K562 (cell line): Measurements from ENCODE around the gene CCDC136. TPM values are rescaled to one million over a fixed set of nuclear protein-coding genes. Genes with fewer than 3 reads are reported as not detected.

Experiments
- ATAC-seq: fragments of 200-7000 bp; cut with Tn5 transposase; 3 replicates; pipeline ENCODE4 v1.9.1; 2020; ENCODE audit warnings: moderate library complexity
- Bru-seq: library from RNA; stranded (reverse); fragments of 400-500 nt; gene quantifications from one replicate; lab custom pipeline; 2021; lab: Mats Ljungman, UMichigan
- BruChase-seq, 2 experiments: library from RNA; stranded (reverse); fragments of 400-500 nt; gene quantifications; one replicate each; lab custom pipeline; 2021; lab: Mats Ljungman, UMichigan
- BruUV-seq: library from RNA; stranded (reverse); fragments of 400-500 nt; replicated peaks from 2 replicates; lab custom pipeline; 2021; lab: Mats Ljungman, UMichigan
- CTCF ChIA-PET: fragments of 300-600 bp; formaldehyde crosslinking; extraction: SDS; loops from one replicate; lab custom pipeline; 2021; ENCODE audit warnings: low intra/inter-chr PET ratio; lab: Yijun Ruan, JAX
- POLR2A ChIA-PET: fragments of 300-600, 350-650 bp; sonication (Branson Sonifier 250); formaldehyde crosslinking; extraction: SDS; loops from one replicate; lab custom pipeline; 2021; ENCODE audit warnings: antibody characterized with exemption, inconsistent platforms; lab: Yijun Ruan, JAX
- DNase-seq, 4 experiments: peaks; one replicate each; pipeline versions ENCODE4 v3.0.0 to v3.0.0-alpha.2; 2011 to 2018; ENCODE audit warnings: low spot score in 3 of 4, mixed read lengths in 3 of 4; ENCODE audit errors: extremely low read depth in 1 of 4
- FAIRE-seq: peaks from 2 replicates; lab custom pipeline; 2011; peaks lifted over from hg19 to GRCh38; lab: Jason Lieb, UNC
- H2AFZ ChIP-seq: 2 replicates; pipeline ENCODE4 v1.6.0; 2011; ENCODE audit warnings: low read depth, low read length, control low read depth, inconsistent platforms
- H3K27ac ChIP-seq: fragments of 200-600 bp; 3 replicates; pipeline ENCODE4 v1.8.0; 2011; ENCODE audit warnings: low read depth, mild to moderate bottlenecking, control low read depth, inconsistent platforms, low read length, moderate library complexity, mixed read lengths; ENCODE audit errors: extremely low read depth
- H3K27me3 ChIP-seq, 2 experiments: fragments of 300-600 bp in 1 of 2; 2 replicates in 1 of 2; 3 replicates in 1 of 2; pipeline versions ENCODE4 v1.6.0 to v1.8.0; 2011; ENCODE audit warnings: inconsistent platforms in 2 of 2, low read length in 2 of 2, mild to moderate bottlenecking in 1 of 2, mixed read lengths in 1 of 2, moderate library complexity in 1 of 2; ENCODE audit not compliant: control insufficient read depth in 2 of 2, insufficient read depth in 2 of 2
- H3K36me3 ChIP-seq: fragments of 300-600 bp; 3 replicates; pipeline ENCODE4 v1.8.0; 2011; ENCODE audit warnings: mild to moderate bottlenecking, low read length, inconsistent platforms; ENCODE audit not compliant: control insufficient read depth, insufficient read depth
- H3K4me1 ChIP-seq, 2 experiments: fragments of 200-600 bp in 1 of 2; replicated peaks in 1 of 2; 2 replicates in 1 of 2; 3 replicates in 1 of 2; pipeline versions ENCODE4 v1.5.1 to v1.8.0; 2011; ENCODE audit warnings: inconsistent platforms in 2 of 2, low read length in 2 of 2, mild to moderate bottlenecking in 1 of 2, mixed read lengths in 1 of 2, moderate library complexity in 1 of 2; ENCODE audit not compliant: control insufficient read depth in 2 of 2, insufficient read depth in 2 of 2
- H3K4me2 ChIP-seq: 2 replicates; pipeline ENCODE4 v1.6.1; 2011; ENCODE audit warnings: low read length, control low read depth, inconsistent platforms, mixed read lengths; ENCODE audit not compliant: insufficient read depth
- H3K4me3 ChIP-seq: fragments of 200-600 bp; sonication (generic), shearing (Covaris generic); 2 replicates; pipeline ENCODE4 v1.5.1; 2016; ENCODE audit warnings: control low read depth, inconsistent platforms
- H3K79me2 ChIP-seq: fragments of 200-600 bp; 3 replicates; pipeline ENCODE4 v1.8.0; 2011; ENCODE audit warnings: low read length, inconsistent platforms; ENCODE audit not compliant: control insufficient read depth, insufficient read depth
- H3K9ac ChIP-seq, 2 experiments: 2 replicates each; pipeline versions ENCODE4 v1.6.0 to v1.6.1; 2011; ENCODE audit warnings: low read depth in 2 of 2, low read length in 2 of 2, control low read depth in 1 of 2, inconsistent platforms in 1 of 2, mild to moderate bottlenecking in 1 of 2, mixed read lengths in 1 of 2; ENCODE audit not compliant: insufficient read depth in 1 of 2
- H3K9me1 ChIP-seq: one replicate; pipeline ENCODE4 v1.6.0; 2011; ENCODE audit warnings: inconsistent platforms, mild to moderate bottlenecking, low read length, moderate library complexity; ENCODE audit not compliant: control insufficient read depth, insufficient read depth
- H3K9me3 ChIP-seq: replicated peaks from 2 replicates; pipeline ENCODE4 v1.5.1; 2011; ENCODE audit warnings: low read depth, low read length, inconsistent platforms; ENCODE audit not compliant: control insufficient read depth, insufficient read depth
- H4K20me1 ChIP-seq: replicated peaks from 2 replicates; pipeline ENCODE4 v1.6.1; 2011; ENCODE audit warnings: low read length, inconsistent platforms, mixed read lengths; ENCODE audit not compliant: control insufficient read depth, insufficient read depth
- CEBPG ChIP-seq, 3 experiments: fragments of 200-800 bp in 1 of 3; sonication (Bioruptor generic) in 1 of 3; sonication (generic) in 1 of 3; formaldehyde crosslinking in 1 of 3; IDR thresholded peaks in 2 of 3; conservative IDR thresholded peaks in 1 of 3; 2 replicates each; pipeline versions ENCODE4 v1.6.1 to v1.8.0; 2016 to 2022; ENCODE audit warnings: missing compliant biosample characterization in 2 of 3, missing genetic modification characterization in 2 of 3, mild to moderate bottlenecking in 1 of 3, missing genetic modification reagents in 1 of 3
- DDX20 ChIP-seq: fragments of 450-650 bp; IDR thresholded peaks from 2 replicates; pipeline ENCODE4 v1.6.1; 2016; ENCODE audit warnings: missing genetic modification characterization, low read depth, mild to moderate bottlenecking, missing compliant biosample characterization, moderate library complexity
- GATAD2B ChIP-seq: fragments of 450-650 bp; IDR thresholded peaks from 2 replicates; pipeline ENCODE4 v1.6.1; 2017; ENCODE audit warnings: mild to moderate bottlenecking, borderline replicate concordance
- KLF10 ChIP-seq: fragments of 250-450 bp; sonication (Bioruptor Pico); IDR thresholded peaks from 2 replicates; pipeline ENCODE4 v1.6.1; 2021; ENCODE audit warnings: matching md5 sums
- KLF13 ChIP-seq: fragments of 450-650 bp; IDR thresholded peaks from 2 replicates; pipeline ENCODE4 v1.6.1; 2016; ENCODE audit warnings: missing genetic modification characterization, low read depth, mild to moderate bottlenecking, missing compliant biosample characterization, moderate library complexity, borderline replicate concordance
- RBM15 ChIP-seq: fragments of 200-400 bp; formaldehyde crosslinking; IDR thresholded peaks from 2 replicates; pipeline ENCODE4 v1.6.1; 2018; ENCODE audit warnings: mild to moderate bottlenecking, low read length, moderate library complexity; ENCODE audit not compliant: insufficient read depth
- RFX5 ChIP-seq: IDR thresholded peaks from 2 replicates; pipeline ENCODE4 v1.6.1; 2011; ENCODE audit warnings: low read depth, mild to moderate bottlenecking, improper control_type of control experiment, low read length
- RHOXF2B ChIP-seq: fragments of 250-450 bp; sonication (Bioruptor Pico); conservative IDR thresholded peaks from 2 replicates; pipeline ENCODE4 v1.5.1; 2021
- ZNF140 ChIP-seq: fragments of 250-450 bp; sonication (Bioruptor Pico); IDR thresholded peaks from 2 replicates; pipeline ENCODE4 v1.8.0; 2021; ENCODE audit warnings: moderate library complexity, mild to moderate bottlenecking, inconsistent platforms
- ZNF23 ChIP-seq: fragments of 250-450 bp; sonication (Bioruptor Pico); IDR thresholded peaks from 2 replicates; pipeline ENCODE4 v1.4.0; 2020; ENCODE audit warnings: mild to moderate bottlenecking
- ZNF253 ChIP-seq: fragments of 250-450 bp; sonication (Bioruptor Pico); conservative IDR thresholded peaks from 2 replicates; pipeline ENCODE4 v1.6.1; 2021; ENCODE audit warnings: mild to moderate bottlenecking
- ZNF282 ChIP-seq: sonication (generic); formaldehyde crosslinking; IDR thresholded peaks from 2 replicates; pipeline ENCODE4 v1.8.1; 2023; ENCODE audit warnings: missing genetic modification reagents
- ZNF316 ChIP-seq: fragments of 450-650 bp; IDR thresholded peaks from 2 replicates; pipeline ENCODE4 v1.6.1; 2016
- ZNF444 ChIP-seq: fragments of 250-450 bp; sonication (Bioruptor Pico); IDR thresholded peaks from 2 replicates; pipeline ENCODE4 v1.4.0; 2020; ENCODE audit warnings: mild to moderate bottlenecking, moderate library complexity
- WGBS: fragments of 100-300 bp; shearing (Covaris generic); methylation state at CpG from one replicate; pipeline ENCODE4 v1.1.6; 2016; ENCODE audit warnings: low coverage, mixed read lengths; ENCODE audit not compliant: insufficient coverage; ENCODE audit errors: missing lambda C conversion rate; 5-methylcytosine and 5-hydroxymethylcytosine counted together
- in situ Hi-C: fragments of 300-500 bp; cut with MboI; formaldehyde crosslinking; loops from 4 replicates; pipeline ENCODE4 v1.15.0; 2018; ENCODE audit warnings: inconsistent platforms, mixed read lengths
- intact Hi-C: fragments of 100-400 bp; cut with micrococcal nuclease; formaldehyde crosslinking; loops from 2 replicates; pipeline ENCODE4 v1.14.2; 2022
- long read RNA-seq, 3 experiments: library from polyadenylated mRNA in 2 of 3; library from RNA in 1 of 3; unstranded in 2 of 3; stranded (forward) in 1 of 3; transcript quantifications; one replicate each; pipeline ENCODE4 v2.0.0, GENCODE V29; 2019 to 2022
- polyA minus RNA-seq, 3 experiments: library from RNA; depleted of rRNA, polyadenylated mRNA; stranded (reverse); fragments of >200 nt; gene quantifications; 2 replicates each; pipeline ENCODE4 v1.2.3, GENCODE V29; 2011
- polyA plus RNA-seq, 8 experiments: library from polyadenylated mRNA; depleted of rRNA in 4 of 8; stranded (reverse) in 5 of 8; unstranded in 3 of 8; fragments of >200 nt; fragmentation: Nextera tagmentation in 2 of 8; fragmentation: Illumina TruSeq in 1 of 8; extraction: Ambion mirVana in 2 of 8; extraction: Trizol in 1 of 8; gene quantifications; 2 replicates each; pipeline versions ENCODE4 v1.2.1 to v1.2.3, GENCODE V29; 2011 to 2014; ENCODE audit warnings: inconsistent platforms in 1 of 8, missing spikeins in 1 of 8
- total RNA-seq, 7 experiments: library from RNA; depleted of rRNA in 6 of 7; stranded (reverse); fragments of >200 nt in 6 of 7; fragmentation: Illumina TruSeq in 2 of 7; extraction: Trizol in 2 of 7; gene quantifications; 2 replicates each; pipeline versions ENCODE4 v1.2.1 to v1.2.3, GENCODE V29; 2011 to 2021; ENCODE audit warnings: low replicate concordance in 1 of 7
- TF ChIP-seq, protein P1 (sequence below): fragments of 250-450 bp; sonication (Bioruptor Pico); IDR thresholded peaks from 2 replicates; pipeline ENCODE4 v1.5.0; 2021

Gene CCDC136
- total RNA-seq (2011; cell fraction: chromatin; rRNA removed; ENCODE audit: low replicate concordance), result 153 and 165 TPM in 2 replicates
- 88.4 and 89.7 TPM in 2 replicates for total RNA-seq (2011; cell fraction: nucleolus; rRNA removed)
- total RNA-seq (2011; cell fraction: nucleoplasm; rRNA removed), result 120 and 159 TPM in 2 replicates
- total RNA-seq (2014; rRNA removed) (17.0 and 23.5 TPM in 2 replicates), total RNA-seq (2014; rRNA removed; fragmentation: Illumina TruSeq; extraction: Trizol) (15.3 and 18.8 TPM in 2 replicates), total RNA-seq (2015; rRNA removed; fragmentation: Illumina TruSeq; extraction: Trizol) (27.6 and 28.7 TPM in 2 replicates), total RNA-seq (2021) (23.7 and 26.5 TPM in 2 replicates), polyA plus RNA-seq (2011; rRNA removed) (40.2 and 45.0 TPM in 2 replicates), polyA plus RNA-seq (2014; fragmentation: Illumina TruSeq; extraction: Trizol) (23.5 and 26.9 TPM in 2 replicates), polyA plus RNA-seq (2014; fragmentation: Nextera tagmentation; extraction: Ambion mirVana) (1 to 10 TPM; 2.4 TPM), polyA plus RNA-seq (2014; rRNA removed) (34.8 and 40.8 TPM in 2 replicates), polyA minus RNA-seq (2011; rRNA and poly(A)+ RNA removed) (31.9 and 36.9 TPM in 2 replicates), Bru-seq, nascent RNA (percentile 74 among the genes with signal in this experiment), BruChase-seq, experiment 1, labeled RNA remaining after a 2-hour chase (percentile 69 among the genes with signal in this experiment), BruChase-seq, experiment 2, labeled RNA remaining after a 6-hour chase (percentile 74 among the genes with signal in this experiment)
- polyA plus RNA-seq (2011; cell fraction: cytosol; rRNA removed), result 12.2 and 20.3 TPM in 2 replicates
- 165 and 172 TPM in 2 replicates for polyA plus RNA-seq (2011; cell fraction: nucleus; rRNA removed)
- 30.6 and 53.3 TPM in 2 replicates for polyA plus RNA-seq (2012)
- polyA minus RNA-seq (2011; cell fraction: cytosol; rRNA and poly(A)+ RNA removed), result 9.3 and 17.3 TPM in 2 replicates
- polyA minus RNA-seq (2011; cell fraction: nucleus; rRNA and poly(A)+ RNA removed), result 47.4 and 54.8 TPM in 2 replicates
- long read RNA-seq, experiment 1, partial matches to known transcripts, result 5 of 30 reads
- long read RNA-seq, experiment 1, other reads (novel, unspliced or antisense), result 25 of 30 reads
- long read RNA-seq, experiment 2, partial matches to known transcripts, result 1 of 9 reads
- long read RNA-seq, experiment 2, other reads (novel, unspliced or antisense), result 7 of 9 reads
- long read RNA-seq, experiment 3, partial matches to known transcripts, result 0 of 1 reads
- long read RNA-seq, experiment 3, other reads (novel, unspliced or antisense), result 1 of 1 reads

- Histone ChIP-seq H3K4me2 (peak within 1 kb of the TSS; percentile 87), H3K9me1 (no peaks in the 10 kb centered on the region), H3K9me3 (no peaks in the 10 kb centered on the region), H3K36me3 (peaks cover 17% of the 10 kb centered on the region; the same call in 1 of the 3 replicates), H2AFZ (peak within 1 kb of the TSS; percentile 95), H3K9ac (peak within 1 kb of the TSS; percentile 78 to 97), H4K20me1 (no peaks in the 10 kb centered on the region), H3K4me1 (peaks cover 18 to 46% of the 10 kb centered on the region in 2 experiments), H3K4me3 (peak within 1 kb of the TSS; percentile 69), H3K27ac (peak within 1 kb of the TSS; percentile 65), H3K79me2 (peaks cover 9% of the 10 kb centered on the region; the same call in 2 of the 3 replicates), H3K27me3 (no peaks in the 10 kb centered on the region)
- ChIA-PET POLR2A (interaction anchor here (0.6 to 1.7 kb wide), 12 partner anchors 11 to 52 kb away, joined by 3 to 6 read pairs (median 4); no protein-coding TSS in a partner anchor), CTCF (no interaction called here)
- 2% methylated on average over 32 of the region's 80 CpGs for WGBS
- no TSS peak for BruUV-seq
- DNase-seq (peak; percentile 94 to 100 (median 98)), ATAC-seq (peak; percentile 94), FAIRE-seq (no peak)
- intact Hi-C loops, result loop anchor here (5.0 kb wide), 1 partner anchor 91 kb away; no protein-coding TSS in a partner anchor
- in situ Hi-C loops, result no loop called here
- no peak for TF ChIP-seq DDX20
- no peak for TF ChIP-seq ZNF282 (CRISPR knock-in tag)
- TF ChIP-seq CEBPG (CRISPR knock-in tag; IDR thresholded peaks at IDR 0.05), result no peak
- TF ChIP-seq CEBPG (tag; conservative IDR thresholded peaks at IDR 0.05 in 1 of 2, IDR thresholded peaks at IDR 0.05 in 1 of 2), result no peak
- no peak for TF ChIP-seq ZNF444
- no peak for TF ChIP-seq RBM15
- no peak for TF ChIP-seq ZNF140 (CRISPR knock-in tag)
- TF ChIP-seq RHOXF2B (CRISPR knock-in tag), result no peak
- peak; percentile 84; the same call in 1 of the 2 replicates for TF ChIP-seq GATAD2B
- no peak for TF ChIP-seq ZNF23 (CRISPR knock-in tag)
- TF ChIP-seq ZNF316, result no peak
- TF ChIP-seq RFX5, result no peak
- no peak for TF ChIP-seq KLF10
- no peak for TF ChIP-seq ZNF253 (CRISPR knock-in tag)
- TF ChIP-seq, protein P1, sequence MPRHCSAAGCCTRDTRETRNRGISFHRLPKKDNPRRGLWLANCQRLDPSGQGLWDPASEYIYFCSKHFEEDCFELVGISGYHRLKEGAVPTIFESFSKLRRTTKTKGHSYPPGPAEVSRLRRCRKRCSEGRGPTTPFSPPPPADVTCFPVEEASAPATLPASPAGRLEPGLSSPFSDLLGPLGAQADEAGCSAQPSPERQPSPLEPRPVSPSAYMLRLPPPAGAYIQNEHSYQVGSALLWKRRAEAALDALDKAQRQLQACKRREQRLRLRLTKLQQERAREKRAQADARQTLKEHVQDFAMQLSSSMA (CRISPR knock-in tag), result no peak
- peak; percentile 71; the same call in 1 of the 2 replicates for TF ChIP-seq KLF13
Measured at GRCh38 chr7:128791121-128791971, at the start of gene CCDC136. CCDC136 (plus strand) TSS chr7:128791968; CDS start chr7:128792412, 444 bp downstream.
